Hepatocyte (in vitro differentiated cells): ENCODE measurements around the gene CD34.

Source experiments
- CTCF ChIP-seq: fragments of 200-600 bp; sonication (generic); IDR thresholded peaks from 2 replicates; pipeline ENCODE4 v1.5.1; 2016; ENCODE audit warnings: antibody characterized with exemption, mild to moderate bottlenecking; ENCODE audit not compliant: poor library complexity
- EZH2 ChIP-seq: fragments of 200-600 bp; sonication (generic); IDR thresholded peaks from 2 replicates; pipeline ENCODE4 v1.6.1; 2016; ENCODE audit warnings: antibody characterized with exemption, mild to moderate bottlenecking, borderline replicate concordance
- EZH2phosphoT487 ChIP-seq: fragments of 200-600 bp; sonication (generic); IDR thresholded peaks from one replicate; pipeline ENCODE4 v1.6.1; 2018; ENCODE audit warnings: antibody characterized with exemption, mild to moderate bottlenecking, low read depth, moderate library complexity; ENCODE audit not compliant: unreplicated experiment, severe bottlenecking

GRCh38 chr1:207845109-207845508 lies 65.8 kb downstream of the CD34 start:
- TF ChIP-seq CTCF (no peak), EZH2 (no peak), EZH2phosphoT487 (no peak)
